KMS-11 (cell line): Measurements from ENCODE around the gene YTHDC2.

Experiments used
- H2AFZ ChIP-seq: fragments of 200-600 bp; sonication (generic); 2 replicates; pipeline ENCODE4 v1.6.1; 2016; ENCODE audit warnings: antibody characterized with exemption, mixed run types, low read depth
- H3K27ac ChIP-seq: fragments of 200-600 bp; sonication (generic); 2 replicates; pipeline ENCODE4 v1.6.1; 2016; ENCODE audit warnings: mild to moderate bottlenecking, mixed run types
- H3K27me3 ChIP-seq: fragments of 200-600 bp; sonication (generic); 2 replicates; pipeline ENCODE4 v1.6.1; 2017; ENCODE audit warnings: mild to moderate bottlenecking, low read depth, mixed run types, moderate library complexity; ENCODE audit not compliant: insufficient read depth
- H3K36me3 ChIP-seq: fragments of 200-600 bp; sonication (generic); 2 replicates; pipeline ENCODE4 v1.6.1; 2017; ENCODE audit warnings: mild to moderate bottlenecking, mixed run types; ENCODE audit not compliant: insufficient read depth
- H3K4me1 ChIP-seq: fragments of 200-600 bp; sonication (generic); 2 replicates; pipeline ENCODE4 v1.6.1; 2016; ENCODE audit warnings: mild to moderate bottlenecking, low read depth, mixed run types; ENCODE audit not compliant: poor library complexity, severe bottlenecking
- H3K4me2 ChIP-seq: fragments of 200-600 bp; sonication (generic); 2 replicates; pipeline ENCODE4 v1.7.0; 2016; ENCODE audit warnings: mild to moderate bottlenecking, mixed run types
- H3K4me3 ChIP-seq: fragments of 200-600 bp; sonication (generic); IDR thresholded peaks from 2 replicates; pipeline ENCODE4 v1.6.1; 2017; ENCODE audit warnings: low read depth, low read length, mixed read lengths; ENCODE audit not compliant: insufficient read depth
- H3K79me2 ChIP-seq: fragments of 200-600 bp; sonication (generic); 2 replicates; pipeline ENCODE4 v1.6.1; 2016; ENCODE audit warnings: low read depth, mixed run types; ENCODE audit not compliant: insufficient read depth
- H3K9ac ChIP-seq: fragments of 200-600 bp; sonication (generic); 2 replicates; pipeline ENCODE4 v1.6.1; 2016; ENCODE audit warnings: mild to moderate bottlenecking, mixed run types
- H4K20me1 ChIP-seq: fragments of 200-600 bp; sonication (generic); 2 replicates; pipeline ENCODE4 v1.6.1; 2016; ENCODE audit warnings: mild to moderate bottlenecking, mixed run types; ENCODE audit not compliant: insufficient read depth
- TF ChIP-seq, protein P1 (sequence below): fragments of 200-600 bp; sonication (generic); conservative IDR thresholded peaks from 2 replicates; pipeline ENCODE4 v1.6.1; 2017; ENCODE audit warnings: low read depth, mild to moderate bottlenecking, antibody characterized with exemption, low read length, moderate library complexity, mixed read lengths

The YTHDC2 gene

DNA sequence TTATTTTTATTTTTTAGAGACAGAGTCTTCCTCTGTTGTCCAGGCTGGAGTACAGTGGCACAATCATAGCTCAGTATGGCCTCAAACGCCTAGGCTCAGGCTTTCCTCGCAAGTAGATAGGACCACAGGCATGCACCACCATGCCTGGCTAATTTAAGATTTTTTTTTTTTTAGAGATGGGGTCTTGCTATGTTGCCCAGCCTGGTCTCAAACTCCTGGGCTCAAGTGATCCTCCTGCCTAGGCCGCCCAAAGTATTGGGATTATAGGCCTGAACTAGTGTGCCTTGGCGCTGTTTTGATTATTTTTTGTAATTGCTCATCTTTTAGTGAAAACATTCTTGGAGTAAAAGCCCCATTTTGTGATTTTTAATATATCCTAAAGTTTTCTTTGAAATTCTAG, 5.4 kb downstream of the YTHDC2 start:
- TF ChIP-seq, protein P1, sequence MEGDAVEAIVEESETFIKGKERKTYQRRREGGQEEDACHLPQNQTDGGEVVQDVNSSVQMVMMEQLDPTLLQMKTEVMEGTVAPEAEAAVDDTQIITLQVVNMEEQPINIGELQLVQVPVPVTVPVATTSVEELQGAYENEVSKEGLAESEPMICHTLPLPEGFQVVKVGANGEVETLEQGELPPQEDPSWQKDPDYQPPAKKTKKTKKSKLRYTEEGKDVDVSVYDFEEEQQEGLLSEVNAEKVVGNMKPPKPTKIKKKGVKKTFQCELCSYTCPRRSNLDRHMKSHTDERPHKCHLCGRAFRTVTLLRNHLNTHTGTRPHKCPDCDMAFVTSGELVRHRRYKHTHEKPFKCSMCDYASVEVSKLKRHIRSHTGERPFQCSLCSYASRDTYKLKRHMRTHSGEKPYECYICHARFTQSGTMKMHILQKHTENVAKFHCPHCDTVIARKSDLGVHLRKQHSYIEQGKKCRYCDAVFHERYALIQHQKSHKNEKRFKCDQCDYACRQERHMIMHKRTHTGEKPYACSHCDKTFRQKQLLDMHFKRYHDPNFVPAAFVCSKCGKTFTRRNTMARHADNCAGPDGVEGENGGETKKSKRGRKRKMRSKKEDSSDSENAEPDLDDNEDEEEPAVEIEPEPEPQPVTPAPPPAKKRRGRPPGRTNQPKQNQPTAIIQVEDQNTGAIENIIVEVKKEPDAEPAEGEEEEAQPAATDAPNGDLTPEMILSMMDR: no peak
- H4K20me1 ChIP-seq: no peaks in the 10 kb centered on the region; the same call in 1 of the 2 replicates
- H3K4me1 ChIP-seq: peaks cover 26% of the 10 kb centered on the region
- H3K36me3 ChIP-seq: no peaks in the 10 kb centered on the region
- no peak overlapping the region for H3K27ac ChIP-seq
- no peaks in the 10 kb centered on the region for H3K27me3 ChIP-seq
- no peak overlapping the region for H3K4me2 ChIP-seq
- H2AFZ ChIP-seq: no peak overlapping the region
- H3K4me3 ChIP-seq: no peak overlapping the region
- peaks cover 7% of the 10 kb centered on the region; the same call in 1 of the 2 replicates for H3K79me2 ChIP-seq
- no peak overlapping the region for H3K9ac ChIP-seq

DNA sequence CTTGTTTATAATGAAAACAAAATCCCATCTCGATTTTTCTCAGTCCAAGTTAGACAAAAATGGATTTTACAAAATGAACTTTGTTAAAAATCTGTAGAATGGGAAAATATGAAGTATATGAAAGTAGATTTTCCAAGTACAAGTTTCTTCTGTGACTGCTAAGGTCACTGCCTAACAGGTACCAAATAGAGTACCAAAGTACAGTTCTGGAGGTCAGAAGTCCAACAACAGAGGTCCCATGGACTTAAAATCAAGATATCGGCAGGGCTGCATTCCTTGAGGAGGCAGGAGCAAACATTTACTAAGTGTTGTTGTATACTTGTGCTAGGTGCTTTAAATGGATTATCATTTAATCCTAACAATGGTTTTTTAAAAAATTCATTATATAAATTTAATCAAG, 5.9 kb downstream of the YTHDC2 start:
- H3K4me3 ChIP-seq: no peak overlapping the region
- no peaks in the 10 kb centered on the region for H3K27me3 ChIP-seq
- H3K4me2 ChIP-seq: no peak overlapping the region
- H3K4me1 ChIP-seq: peaks cover 25% of the 10 kb centered on the region
- H2AFZ ChIP-seq: no peak overlapping the region
- no peaks in the 10 kb centered on the region for H3K36me3 ChIP-seq
- H3K27ac ChIP-seq: no peak overlapping the region
- TF ChIP-seq, protein P1: no peak
- H3K9ac ChIP-seq: no peak overlapping the region
- no peaks in the 10 kb centered on the region; the same call in 1 of the 2 replicates for H4K20me1 ChIP-seq
- peaks cover 7% of the 10 kb centered on the region; the same call in 1 of the 2 replicates for H3K79me2 ChIP-seq

DNA sequence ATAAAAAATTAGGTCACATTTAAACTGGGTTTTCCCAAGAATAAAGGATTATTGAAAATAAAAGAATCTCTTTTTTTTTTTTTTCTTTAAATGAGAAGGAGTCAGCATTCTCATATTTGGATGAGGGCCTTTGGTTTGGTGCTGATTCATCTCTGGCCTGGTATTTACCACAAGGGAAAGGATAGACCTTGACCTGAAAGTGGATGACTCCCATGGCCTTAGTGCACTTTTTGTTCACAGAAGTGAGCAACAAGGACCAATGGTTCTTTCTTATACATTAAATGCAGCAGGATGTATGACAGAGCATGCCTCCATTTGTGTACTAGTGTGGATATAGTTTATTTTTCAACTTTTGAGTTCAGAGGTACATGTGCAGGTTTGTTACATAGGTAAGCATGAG, 6.9 kb downstream of the YTHDC2 start:
- Histone ChIP-seq H3K4me1 (peaks cover 17% of the 10 kb centered on the region), H2AFZ (no peak overlapping the region), H3K27me3 (no peaks in the 10 kb centered on the region), H3K79me2 (peaks cover 7% of the 10 kb centered on the region; the same call in 1 of the 2 replicates), H3K36me3 (no peaks in the 10 kb centered on the region), H4K20me1 (no peaks in the 10 kb centered on the region; the same call in 1 of the 2 replicates), H3K4me2 (no peak overlapping the region; the same call in 1 of the 2 replicates), H3K4me3 (no peak overlapping the region), H3K9ac (no peak overlapping the region), H3K27ac (no peak overlapping the region)
- TF ChIP-seq, protein P1: no peak

DNA sequence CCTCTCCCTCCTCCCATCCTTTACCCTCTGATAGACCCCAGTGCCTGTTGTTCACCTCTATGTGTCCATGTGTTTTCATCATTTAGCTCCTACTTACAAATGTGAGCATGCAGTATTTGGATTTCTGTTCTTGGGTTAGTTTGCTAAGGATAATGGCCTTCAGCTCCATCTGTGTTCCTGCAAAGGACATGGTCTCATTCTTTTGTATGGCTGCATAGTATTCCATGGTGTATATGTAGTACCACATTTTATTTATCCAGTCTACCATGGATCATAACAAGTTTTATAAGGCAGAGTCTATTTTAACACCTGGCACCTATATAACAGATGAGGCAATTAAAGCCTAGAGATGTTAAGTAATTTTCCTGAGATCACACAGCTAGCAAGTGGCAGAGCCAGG, 7.4 kb downstream of the YTHDC2 start:
- Histone ChIP-seq H3K27me3 (no peaks in the 10 kb centered on the region), H4K20me1 (no peaks in the 10 kb centered on the region; the same call in 1 of the 2 replicates), H3K4me3 (no peak overlapping the region), H3K36me3 (no peaks in the 10 kb centered on the region), H2AFZ (no peak overlapping the region), H3K9ac (no peak overlapping the region), H3K4me2 (no peak overlapping the region; the same call in 1 of the 2 replicates), H3K4me1 (peaks cover 17% of the 10 kb centered on the region), H3K79me2 (peaks cover 7% of the 10 kb centered on the region; the same call in 1 of the 2 replicates), H3K27ac (no peak overlapping the region)
- TF ChIP-seq, protein P1: no peak
